Activated effector memory CD4-positive, alpha-beta T cell treated with anti-CD3 and anti-CD28 coated beads, Interleukin-2, amount 50 U/mL, for 16 hours (primary cell): ENCODE data around the gene IGF2BP3.
"Not testable (repeated sequence)": the region's sequence is repeated elsewhere in the genome, so short reads cannot be mapped to it uniquely, and the experiment has no call there.

Experiments
- DNase-seq: peaks from one replicate; pipeline ENCODE4 v3.0.0-alpha.2; 2020

The IGF2BP3 gene

DNA sequence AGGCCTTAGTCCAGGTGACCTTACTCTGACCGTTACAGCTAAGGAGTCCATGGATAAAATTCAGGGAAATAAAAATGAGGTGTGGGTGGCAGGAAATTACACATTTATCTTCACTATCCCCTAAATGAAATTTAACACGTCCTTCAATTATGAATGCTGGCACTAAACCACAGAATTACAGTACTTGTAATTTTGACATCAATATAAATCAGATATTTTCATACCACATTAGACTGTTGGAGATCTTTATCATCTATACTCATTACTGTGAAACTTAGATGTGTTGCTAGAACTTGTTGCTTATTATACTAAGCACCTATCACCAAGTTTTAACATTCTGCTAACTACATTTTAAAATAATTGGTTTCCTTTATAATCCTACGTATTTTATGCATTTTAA lies 51.1 kb downstream of the IGF2BP3 start:
- no peak for DNase-seq

DNA sequence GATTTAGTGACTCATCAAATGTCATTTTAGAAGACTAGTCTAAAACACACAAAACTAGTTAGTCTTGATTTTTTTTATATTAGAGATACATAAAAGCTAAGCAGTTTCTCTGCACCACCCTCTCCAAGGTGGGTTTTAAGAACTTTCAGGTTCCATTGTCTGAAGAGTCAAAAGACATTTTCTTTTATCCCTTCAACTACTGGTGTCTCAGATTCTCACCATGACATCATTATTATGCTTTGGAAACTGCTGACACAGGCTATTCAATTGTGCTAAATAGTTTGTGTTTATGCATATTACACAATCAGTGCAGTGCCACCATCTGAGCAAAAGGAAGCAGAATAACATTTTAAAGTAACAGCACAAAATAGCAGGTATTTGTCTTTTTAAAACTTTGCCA lies 52.2 kb downstream of the IGF2BP3 start:
- DNase-seq: no peak

DNA sequence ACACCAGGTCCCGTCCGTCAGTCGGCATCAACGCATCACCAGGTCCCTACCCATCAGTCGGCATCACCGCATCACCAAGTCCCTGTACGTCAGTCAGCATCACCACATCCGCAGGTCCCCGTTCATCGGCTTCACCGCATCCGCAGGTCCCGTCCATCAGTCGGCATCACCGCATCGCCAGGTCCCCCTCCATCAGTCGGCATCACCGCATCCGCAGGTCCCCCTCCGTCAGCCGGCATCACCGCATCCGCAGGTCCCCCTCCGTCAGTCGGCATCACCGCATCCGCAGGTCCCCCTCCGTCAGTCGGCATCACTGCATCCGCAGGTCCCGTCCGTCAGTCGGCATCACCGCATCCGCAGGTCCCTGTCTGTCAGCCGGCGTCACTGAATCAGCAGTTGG lies 55.1 kb downstream of the IGF2BP3 start:
- DNase-seq: no peak

GRCh38 chr7:23410446-23411183 lies 59.7 kb downstream of the IGF2BP3 start:
- DNase-seq: no peak

DNA sequence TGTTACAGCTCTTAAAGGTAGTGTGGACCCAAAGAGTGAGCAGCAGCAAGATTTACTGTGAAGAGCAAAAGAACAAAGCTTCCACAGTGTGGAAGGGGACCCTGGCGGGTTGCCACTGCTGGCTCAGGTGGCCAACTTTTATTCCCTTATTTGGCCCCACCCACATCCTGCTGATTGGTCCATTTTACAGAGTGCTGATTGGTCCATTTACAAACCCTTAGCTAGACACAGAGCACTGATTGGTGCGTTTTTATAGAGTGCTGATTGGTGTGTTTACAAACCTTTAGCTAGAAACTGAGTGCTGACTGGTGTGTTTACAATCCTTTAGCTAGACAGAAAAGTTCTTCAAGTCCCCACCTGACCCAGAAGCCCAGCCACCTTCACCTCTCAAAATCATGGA lies 63.7 kb downstream of the IGF2BP3 start:
- not testable (repeated sequence) for DNase-seq

- DNase-seq: no peak
Observed at GRCh38 chr7:23405240-23405618, 65.1 kb downstream of the IGF2BP3 start.

- no peak for DNase-seq
Observed at GRCh38 chr7:23404546-23405239, 65.6 kb downstream of the IGF2BP3 start.

DNA sequence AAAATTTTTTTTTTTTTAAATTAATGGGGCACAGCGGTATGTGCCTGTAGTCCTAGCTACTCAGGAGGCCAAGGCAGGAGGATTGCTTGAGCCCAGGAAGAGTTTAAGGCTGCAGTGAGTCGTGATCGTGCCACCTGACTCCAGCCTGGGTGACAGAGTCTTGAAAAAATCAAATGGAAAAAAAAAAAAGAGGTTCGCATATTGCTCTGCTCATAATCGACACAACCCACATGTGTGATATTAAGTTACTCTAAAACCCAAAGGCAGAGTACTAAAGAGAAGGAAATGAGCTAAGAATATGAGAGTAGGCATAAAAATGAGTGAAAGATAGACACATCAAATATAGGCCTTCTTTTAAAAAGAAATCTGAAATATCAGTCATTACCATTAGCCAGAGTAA lies 66.3 kb downstream of the IGF2BP3 start:
- no peak for DNase-seq

DNA sequence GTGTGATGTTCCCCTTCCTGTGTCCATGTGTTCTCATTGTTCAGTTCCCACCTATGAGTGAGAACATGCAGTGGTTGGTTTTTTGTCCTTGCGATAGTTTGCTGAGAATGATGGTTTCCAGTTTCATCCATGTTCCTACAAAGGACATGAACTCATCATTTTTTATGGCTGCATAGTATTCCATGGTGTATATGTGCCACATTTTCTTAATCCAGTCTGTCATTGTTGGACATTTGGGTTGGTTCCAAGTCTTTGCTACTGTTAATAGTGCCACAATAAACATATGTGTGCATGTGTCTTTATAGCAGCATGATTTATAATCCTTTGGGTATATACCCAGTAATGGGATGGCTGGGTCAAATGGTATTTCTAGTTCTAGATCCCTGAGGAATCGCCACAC lies 72.2 kb downstream of the IGF2BP3 start:
- not testable (repeated sequence) for DNase-seq

DNA sequence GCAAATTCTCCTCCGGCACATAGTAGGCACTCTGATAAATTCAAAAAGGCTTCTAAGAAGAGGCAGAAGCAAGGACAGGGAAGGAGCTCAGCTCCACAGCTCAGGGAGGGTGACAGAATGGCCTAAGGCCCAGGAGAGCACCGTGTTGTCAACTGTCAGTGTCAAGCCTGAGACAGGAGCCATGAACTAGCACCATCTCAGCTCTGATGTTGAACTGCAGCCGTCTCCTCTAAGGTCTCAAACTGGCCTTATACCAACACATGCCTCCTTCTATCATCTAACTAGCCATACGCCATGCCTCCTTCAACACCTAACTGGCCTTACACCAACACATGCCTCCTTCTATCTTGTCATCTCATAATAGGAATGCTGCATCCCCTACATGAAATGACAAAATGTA lies 73.0 kb downstream of the IGF2BP3 start:
- DNase-seq: no peak

- no peak for DNase-seq
Observed at GRCh38 chr7:23396222-23397015, 73.9 kb downstream of the IGF2BP3 start.

DNA sequence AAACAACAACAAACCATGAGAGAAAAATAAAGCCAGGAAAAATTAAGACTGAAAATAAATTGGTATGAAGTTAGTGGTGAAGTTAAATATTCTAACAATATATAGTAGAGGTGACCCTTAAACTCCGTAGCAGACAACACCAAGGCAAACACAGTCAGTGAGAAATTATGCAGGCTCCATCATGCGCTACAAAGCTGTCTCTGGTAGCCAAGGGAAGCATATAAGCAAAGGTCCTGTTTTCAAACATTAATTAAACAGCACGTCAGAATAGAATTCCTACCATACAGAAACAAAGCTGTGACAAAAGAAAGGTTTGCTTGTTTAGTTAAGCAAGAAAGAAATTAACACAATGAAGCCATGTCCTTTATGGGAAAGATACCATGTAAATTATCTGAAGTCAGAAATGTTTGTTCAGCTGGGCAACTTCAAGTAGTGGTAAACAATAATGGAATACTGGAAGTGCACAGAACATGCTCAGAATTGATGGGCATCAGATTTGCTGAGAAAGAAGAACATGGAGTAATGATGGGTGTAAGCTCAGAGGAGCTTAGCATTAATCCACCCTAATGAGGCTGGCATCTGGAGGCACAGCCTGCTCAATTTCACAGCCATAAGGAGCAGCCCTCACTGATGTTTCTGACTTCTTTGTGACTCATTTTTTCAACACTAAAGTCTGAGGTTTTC lies 75.7 kb downstream of the IGF2BP3 start:
- no peak for DNase-seq

DNA sequence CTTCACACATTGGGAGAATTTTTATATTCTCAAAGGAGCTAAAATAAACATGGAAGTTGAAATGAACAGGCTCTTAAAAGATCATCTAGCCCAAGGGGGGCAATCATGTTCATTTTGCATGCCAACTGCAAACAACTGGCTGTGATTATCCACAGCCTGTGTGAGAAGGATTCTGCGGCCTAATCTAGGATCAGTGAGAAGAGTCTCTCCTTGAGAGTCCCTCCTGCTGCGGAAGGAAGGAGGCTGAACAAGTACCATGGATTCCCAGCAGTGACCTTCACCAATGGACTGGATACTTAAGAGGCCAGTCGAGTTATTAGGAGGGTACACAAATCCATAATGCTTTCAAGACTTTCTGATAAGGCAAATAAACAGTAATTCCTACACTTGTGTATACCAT lies 76.7 kb downstream of the IGF2BP3 start:
- no peak for DNase-seq

GRCh38 chr7:23389701-23390100 lies 80.6 kb downstream of the IGF2BP3 start:
- no peak for DNase-seq

DNA sequence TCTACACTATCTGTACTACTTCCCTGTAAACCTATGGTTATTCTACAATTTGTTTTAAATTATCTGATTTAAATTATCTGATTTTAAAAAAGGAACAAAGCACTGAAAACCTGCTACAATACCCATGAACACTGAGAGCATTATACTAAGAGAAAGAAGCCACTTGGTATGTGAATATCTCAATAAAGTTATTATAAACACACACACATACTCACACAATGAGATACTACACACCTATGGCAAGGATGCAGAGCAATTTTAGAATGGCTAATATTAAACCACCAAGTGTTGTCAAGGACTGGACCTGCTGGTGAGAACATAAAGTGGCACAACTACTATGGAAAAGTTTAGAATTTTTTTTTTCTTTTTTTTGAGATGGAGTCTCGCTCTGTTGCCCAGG lies 82.7 kb downstream of the IGF2BP3 start:
- no peak for DNase-seq

DNA sequence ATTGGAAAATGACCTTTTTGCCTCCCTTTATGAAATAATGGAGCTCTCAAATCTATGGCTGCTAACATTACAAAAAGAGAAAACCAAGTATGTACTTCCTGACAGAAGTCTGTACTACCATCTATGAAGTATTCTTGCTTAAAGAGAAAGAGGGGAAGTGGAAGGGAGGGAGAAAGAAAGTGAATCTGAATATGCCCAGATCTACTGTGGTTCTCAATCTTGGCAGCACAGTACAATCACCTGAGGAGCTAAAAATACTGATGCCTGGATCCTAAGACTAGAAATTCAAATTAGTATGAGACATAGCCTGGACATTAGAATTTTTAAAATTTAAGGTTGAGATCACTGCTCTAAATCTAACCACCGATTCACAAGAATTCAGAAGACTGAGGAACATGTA lies 85.2 kb downstream of the IGF2BP3 start:
- no peak for DNase-seq

- DNase-seq: no peak
Observed at GRCh38 chr7:23383225-23383624, 87.1 kb downstream of the IGF2BP3 start.

DNA sequence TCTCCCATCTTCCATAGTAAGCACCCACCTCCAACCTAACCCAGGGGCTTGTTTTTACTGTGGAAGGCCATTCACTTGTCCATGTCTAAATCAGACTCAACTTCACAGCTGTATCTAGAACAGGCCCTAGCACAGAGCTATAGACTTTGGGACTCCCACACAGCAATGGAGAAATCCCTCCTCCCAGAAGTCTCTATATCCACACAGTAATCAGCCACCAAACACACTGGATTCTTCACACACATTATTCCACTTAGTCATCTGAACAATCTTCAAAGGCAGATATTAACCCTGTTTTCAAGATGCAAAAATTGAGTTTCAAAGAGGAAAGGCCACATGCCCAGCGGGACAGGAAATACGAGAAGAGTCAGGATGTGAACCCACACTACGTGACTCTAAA lies 89.3 kb downstream of the IGF2BP3 start:
- DNase-seq: no peak

DNA sequence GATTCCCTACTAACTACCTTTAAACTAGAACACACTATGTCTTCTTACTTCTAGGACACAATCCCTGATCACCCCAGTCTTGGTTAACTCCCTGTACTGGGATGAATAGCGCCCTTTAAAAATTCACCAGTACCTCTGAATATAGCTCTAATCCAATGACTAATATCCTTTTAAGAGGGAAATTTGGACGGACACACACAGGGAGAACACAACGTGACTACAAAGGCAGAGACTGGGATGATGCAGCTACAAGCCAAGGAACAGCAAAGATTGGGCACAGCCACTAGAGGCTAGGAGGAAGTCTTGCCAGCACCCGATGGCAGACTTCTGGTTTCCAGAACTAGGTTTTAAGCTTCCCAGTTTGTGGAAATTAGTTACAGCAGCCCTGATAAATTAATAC lies 89.7 kb downstream of the IGF2BP3 start:
- no peak for DNase-seq

- no peak for DNase-seq
Observed at GRCh38 chr7:23378996-23379395, 91.3 kb downstream of the IGF2BP3 start.

DNA sequence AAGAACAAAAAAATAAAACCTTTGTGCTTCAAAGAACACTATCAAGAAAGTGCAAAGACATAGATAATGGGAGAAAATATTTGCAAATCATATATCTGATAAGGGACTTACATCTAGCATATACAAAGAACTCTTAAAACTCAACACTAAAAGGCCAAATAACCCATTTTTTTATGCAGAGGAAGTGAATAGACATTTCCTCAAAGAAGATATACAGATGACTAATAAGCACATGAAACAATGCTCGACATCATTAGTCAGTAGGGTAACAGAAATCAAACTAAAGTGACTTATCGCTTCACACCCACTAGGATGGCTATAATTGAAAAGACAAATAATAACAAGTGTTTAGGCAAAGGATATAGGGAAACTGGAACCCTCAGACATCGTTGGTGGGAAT lies 93.2 kb downstream of the IGF2BP3 start:
- no peak for DNase-seq

DNA sequence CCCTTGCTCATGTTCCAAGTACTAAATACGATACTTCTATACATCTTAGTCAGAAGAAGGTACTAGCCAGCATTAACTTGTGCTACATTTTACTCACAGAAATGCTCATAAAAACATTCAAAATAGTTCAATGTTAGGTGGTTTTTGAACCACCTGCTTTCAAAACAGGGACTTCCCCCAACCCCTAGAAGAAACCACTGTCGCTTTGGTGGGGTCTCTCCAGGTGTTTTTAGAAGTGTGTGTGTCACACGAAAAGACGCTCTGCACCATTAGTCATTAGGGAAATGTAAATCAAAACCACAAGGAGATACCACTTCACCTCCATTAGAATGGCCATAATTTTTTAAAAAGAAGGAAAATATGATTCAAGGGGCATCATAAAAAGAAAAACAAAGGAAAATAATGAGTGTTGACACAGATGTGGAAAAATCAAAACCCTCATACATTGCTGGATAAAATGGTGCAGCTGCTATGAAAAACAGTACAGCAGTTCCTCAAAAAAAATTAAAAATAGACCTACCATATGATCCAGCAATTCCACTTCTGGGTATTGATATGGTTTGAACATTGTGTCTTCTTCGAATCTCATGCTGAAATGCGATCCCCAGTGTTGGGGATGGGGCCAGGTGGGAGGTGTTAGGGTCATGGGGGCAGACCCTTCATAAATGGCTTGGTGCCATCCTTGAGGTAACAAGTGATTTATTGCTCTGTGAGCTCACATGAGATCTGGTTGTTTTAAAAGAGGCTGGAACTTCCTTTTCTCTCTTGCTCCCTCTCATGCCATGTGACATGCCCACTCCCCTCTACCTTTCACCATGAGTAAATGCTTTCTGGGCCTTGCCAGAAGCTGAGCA lies 96.9 kb downstream of the IGF2BP3 start:
- peak; percentile 80 for DNase-seq
